SW480 (cell line): ENCODE data around the gene GREB1.

Source experiments
- DNase-seq: peaks from one replicate; pipeline ENCODE4 v3.0.0-alpha.2; 2016; ENCODE audit warnings: low spot score

Gene GREB1

DNA sequence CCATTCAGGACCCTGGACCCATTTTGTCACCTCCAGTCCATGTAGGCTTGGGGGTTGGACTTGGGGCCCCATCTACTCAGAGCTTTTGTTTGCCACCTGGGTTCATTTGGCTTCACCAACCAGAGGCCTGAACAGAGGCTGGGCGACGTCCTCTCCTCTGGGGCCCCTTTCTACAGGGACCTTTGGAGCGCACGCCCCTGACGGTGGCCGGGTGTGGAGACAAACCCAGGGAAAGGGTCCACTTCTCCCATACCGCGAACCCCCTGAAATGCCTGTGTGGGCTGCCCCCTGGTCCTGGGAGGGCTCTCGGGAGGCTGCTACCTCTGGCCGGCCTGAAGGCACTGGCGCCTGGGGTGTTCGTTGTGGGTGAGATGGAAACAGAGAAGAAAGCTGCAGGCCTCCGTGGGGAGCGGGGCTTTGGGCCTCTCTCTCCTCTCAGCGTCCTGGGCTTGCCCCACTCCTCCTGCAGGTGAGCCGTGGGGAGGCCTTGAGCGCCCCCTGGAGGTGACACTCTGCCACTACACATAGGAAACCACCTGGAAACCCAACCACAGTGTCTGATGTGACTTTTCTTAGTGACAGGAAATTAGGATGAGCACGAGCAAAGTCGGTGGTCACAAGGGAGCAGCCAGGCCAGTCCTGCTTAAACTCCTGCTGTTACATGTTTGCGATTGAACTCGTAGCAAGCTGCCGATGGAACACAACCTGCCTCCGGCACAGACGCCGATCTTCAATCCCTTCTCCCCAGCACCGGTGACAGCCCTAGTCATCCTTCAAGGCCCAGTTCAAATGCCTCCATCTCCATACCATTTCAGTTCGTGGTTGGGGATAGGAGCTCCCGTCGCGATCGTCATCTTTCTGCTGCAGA lies 148.1 kb downstream of the GREB1 start:
- peak; percentile 50 for DNase-seq

- no peak for DNase-seq
Measured at GRCh38 chr2:11682590-11682915, 148.7 kb downstream of the GREB1 start.

GRCh38 chr2:11683476-11683875 lies 149.6 kb downstream of the GREB1 start:
- DNase-seq, result peak; percentile 25

DNA sequence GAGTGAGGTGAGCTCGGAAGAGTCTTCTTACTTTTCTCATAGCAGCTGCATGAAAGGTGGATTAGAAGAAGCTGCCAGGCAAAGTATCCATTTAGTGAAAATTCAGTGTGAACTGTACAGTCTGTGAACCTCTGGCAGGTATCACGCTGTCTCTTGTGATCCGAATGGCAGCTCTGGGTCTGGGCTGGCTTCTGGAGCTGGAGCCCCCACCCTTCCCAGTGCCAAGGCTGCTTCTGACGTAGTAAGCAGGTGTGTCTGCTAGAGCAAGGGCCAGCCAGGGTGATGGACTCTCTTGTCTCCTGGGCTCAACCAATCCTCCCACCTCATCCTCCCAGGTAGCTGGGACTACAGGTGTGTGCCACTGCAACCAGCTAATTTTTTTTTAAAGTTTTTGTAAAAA lies 150.1 kb downstream of the GREB1 start:
- no peak for DNase-seq

- DNase-seq, result no peak
Measured at GRCh38 chr2:11684894-11685460, 151.1 kb downstream of the GREB1 start.

- DNase-seq, result no peak
Measured at GRCh38 chr2:11685906-11686470, 152.1 kb downstream of the GREB1 start.

- DNase-seq, result no peak
Measured at GRCh38 chr2:11687736-11688135, 153.9 kb downstream of the GREB1 start.

DNA sequence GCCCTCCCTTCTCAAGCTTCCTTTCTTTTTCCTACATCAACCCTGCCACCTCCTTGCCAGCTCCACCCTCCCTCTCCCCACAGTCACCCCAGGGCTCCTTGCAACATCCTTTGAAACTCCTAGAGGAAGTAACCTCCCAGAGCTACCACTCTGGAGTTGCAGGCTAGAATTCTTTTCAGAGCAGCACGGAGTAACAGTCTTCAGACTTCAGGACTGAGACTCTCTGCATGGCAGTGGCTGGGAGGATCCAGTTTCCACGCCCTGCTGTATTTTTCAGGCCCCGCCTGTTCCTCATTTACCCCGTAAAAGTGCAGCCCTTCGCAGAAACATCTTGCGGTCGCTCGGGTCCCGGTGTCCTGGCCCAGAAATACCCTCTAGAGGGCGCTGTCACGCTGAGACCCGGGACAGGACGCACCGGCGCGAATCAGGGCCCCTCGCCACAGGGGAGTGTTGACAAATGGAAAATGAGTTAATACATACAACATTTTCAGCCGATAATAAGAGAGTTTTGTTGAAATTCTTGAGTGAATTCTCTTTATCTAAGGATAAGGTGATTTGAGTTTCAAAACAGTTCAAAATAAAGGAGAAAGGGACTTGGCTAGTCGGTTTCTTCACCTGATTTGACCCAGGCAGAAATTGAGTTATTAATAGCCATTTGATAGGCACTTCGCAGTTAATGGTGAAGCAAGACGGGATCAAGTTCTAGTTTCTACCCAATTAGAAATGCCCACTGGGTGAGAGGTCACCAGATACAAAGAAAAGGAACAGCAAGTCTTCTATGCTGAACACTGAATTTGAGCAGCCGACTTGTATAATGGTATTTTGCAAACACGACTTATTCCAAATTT lies 154.6 kb downstream of the GREB1 start:
- peak; percentile 27 for DNase-seq

GRCh38 chr2:11691076-11691660 lies 157.3 kb downstream of the GREB1 start:
- DNase-seq, result no peak
